ENCODE measurements around the gene NEO1. TPM values are rescaled to one million over a fixed set of nuclear protein-coding genes. Genes with fewer than 3 reads are reported as not detected.

Gene NEO1
- total RNA-seq, 2 donors from 2014 or later, result 14.4 to 15.9 TPM

- H3K4me3 ChIP-seq, result no peak overlapping the region
- H3K27me3 ChIP-seq, result no peaks in the 10 kb centered on the region
- H3K9me3 ChIP-seq, result no peaks in the 10 kb centered on the region
- no peak for DNase-seq (ENCODE audit: low spot score)
- no peak overlapping the region for H3K27ac ChIP-seq
- peak; percentile 68 to 80 for TF ChIP-seq CTCF (IDR thresholded peaks at IDR 0.05)
- H3K4me1 ChIP-seq, result peaks cover 0 to 9% of the 10 kb centered on the region in 2 donors
- no peaks in the 10 kb centered on the region for H3K36me3 ChIP-seq
Observed at GRCh38 chr15:73081321-73081958, 29.2 kb downstream of the NEO1 start.

GRCh38 chr15:73082812-73083211 is 30.5 kb downstream of the NEO1 start:
- no peak for DNase-seq (ENCODE audit: low spot score)
- no peak overlapping the region for H3K27ac ChIP-seq
- no peak for TF ChIP-seq CTCF (IDR thresholded peaks at IDR 0.05)

GRCh38 chr15:73087098-73087497 is 34.8 kb downstream of the NEO1 start:
- Histone ChIP-seq H3K27me3 (no peaks in the 10 kb centered on the region), H3K4me3 (no peak overlapping the region), H3K9me3 (no peaks in the 10 kb centered on the region), H3K27ac (no peak overlapping the region), H3K36me3 (no peaks in the 10 kb centered on the region), H3K4me1 (no peaks in the 10 kb centered on the region)
- DNase-seq (ENCODE audit: low spot score), result no peak
- TF ChIP-seq CTCF (IDR thresholded peaks at IDR 0.05), result no peak

More at GRCh38 chr15:73082812-73083211, 30.5 kb downstream of the NEO1 start:
- no peaks in the 10 kb centered on the region for H3K36me3 ChIP-seq
- H3K27me3 ChIP-seq, result no peaks in the 10 kb centered on the region
- peaks cover 0 to 9% of the 10 kb centered on the region in 2 donors for H3K4me1 ChIP-seq
- no peaks in the 10 kb centered on the region for H3K9me3 ChIP-seq
- no peak overlapping the region for H3K4me3 ChIP-seq

- H3K4me3 ChIP-seq, result no peak overlapping the region
- no peak overlapping the region for H3K27ac ChIP-seq
- H3K4me1 ChIP-seq, result no peaks in the 10 kb centered on the region
- no peak for TF ChIP-seq CTCF (IDR thresholded peaks at IDR 0.05)
- H3K27me3 ChIP-seq, result no peaks in the 10 kb centered on the region
- no peaks in the 10 kb centered on the region for H3K9me3 ChIP-seq
- no peaks in the 10 kb centered on the region for H3K36me3 ChIP-seq
- no peak for DNase-seq (ENCODE audit: low spot score)
Observed at GRCh38 chr15:73105064-73105463, 52.8 kb downstream of the NEO1 start.

- Histone ChIP-seq H3K4me3 (no peak overlapping the region), H3K9me3 (no peaks in the 10 kb centered on the region), H3K27ac (no peak overlapping the region), H3K36me3 (no peaks in the 10 kb centered on the region), H3K4me1 (no peaks in the 10 kb centered on the region), H3K27me3 (no peaks in the 10 kb centered on the region)
- no peak for DNase-seq (ENCODE audit: low spot score)
- no peak for TF ChIP-seq CTCF (IDR thresholded peaks at IDR 0.05)
Observed at GRCh38 chr15:73108676-73109075, 56.4 kb downstream of the NEO1 start.

- Histone ChIP-seq H3K9me3 (no peaks in the 10 kb centered on the region), H3K4me3 (no peak overlapping the region), H3K36me3 (no peaks in the 10 kb centered on the region), H3K27ac (no peak overlapping the region), H3K4me1 (no peaks in the 10 kb centered on the region), H3K27me3 (no peaks in the 10 kb centered on the region)
- TF ChIP-seq CTCF (IDR thresholded peaks at IDR 0.05), result no peak
- no peak for DNase-seq (ENCODE audit: low spot score)
Observed at GRCh38 chr15:73109765-73110164, 57.5 kb downstream of the NEO1 start.

All from right atrium auricular region (tissue), 2 donors.